Measurements from ENCODE around the gene PLEKHO2. TPM values are rescaled to one million over a fixed set of nuclear protein-coding genes. Genes with fewer than 3 reads are reported as not detected.

Gene PLEKHO2
- total and polyA plus RNA-seq, 2 experiments from 2014 or later: 30.7 to 35.3 TPM

DNA sequence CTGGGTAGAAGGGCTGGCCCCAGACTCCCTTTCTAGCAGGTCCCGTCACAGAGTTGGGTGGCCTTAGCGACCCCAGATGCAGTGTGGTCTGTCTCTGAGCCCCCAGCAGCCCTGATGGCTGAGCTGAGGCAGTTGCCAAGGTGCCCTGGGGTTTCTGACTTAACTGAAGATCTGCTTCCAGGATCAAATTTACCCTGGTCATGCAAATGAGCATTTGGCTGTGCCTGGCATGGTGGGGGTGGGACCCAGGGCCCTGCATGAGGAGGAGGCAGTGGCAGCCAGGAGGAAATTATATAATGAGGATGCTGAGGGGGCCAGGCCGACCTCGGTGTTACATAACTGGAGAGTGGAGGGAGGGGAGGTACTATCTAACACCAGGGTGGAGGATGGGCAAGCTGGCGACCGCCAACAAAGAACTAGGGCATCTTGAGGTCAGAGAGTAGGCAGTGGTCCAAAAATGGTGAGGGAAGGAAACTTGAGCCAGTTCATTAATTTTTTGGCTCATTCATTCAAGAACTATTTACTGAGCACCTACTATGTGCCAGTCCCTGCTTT is 16.4 kb downstream of the PLEKHO2 start:
- peaks cover 20% of the 10 kb centered on the region; the same call in 1 of the 2 replicates for H3F3A ChIP-seq (ENCODE audit: insufficient read depth)

DNA sequence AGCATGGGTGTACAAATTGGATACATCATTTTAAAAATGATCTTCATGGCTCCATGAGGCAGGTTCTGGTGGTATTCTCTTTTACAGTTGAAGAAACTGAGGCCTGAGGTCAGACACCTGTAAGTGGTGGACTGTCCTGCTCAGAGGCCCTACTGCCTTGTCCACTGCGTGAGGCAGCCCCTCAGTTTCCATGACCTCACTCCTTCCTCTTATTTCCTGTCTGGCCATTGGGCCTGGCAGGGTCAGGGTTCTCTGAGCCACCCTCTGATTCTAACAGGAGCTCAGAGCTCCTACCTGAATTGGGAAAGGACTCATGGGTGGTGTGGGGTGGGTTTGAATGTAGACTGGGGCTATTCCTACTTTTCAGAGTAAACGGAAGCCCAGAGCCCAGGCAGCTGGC is 17.5 kb downstream of the PLEKHO2 start:
- no peak overlapping the region for H3K4me3 ChIP-seq
- 84 to 88% methylated on average over 2 of the region's 2 CpGs for WGBS, 2 experiments (ENCODE audit: low coverage in 1 of 2, low lambda C conversion rate in 2 of 2, missing lambda C conversion rate in 2 of 2)
- H3K36me3 ChIP-seq (ENCODE audit: low read depth): peaks cover 14% of the 10 kb centered on the region; the same call in 1 of the 2 replicates
- no peaks in the 10 kb centered on the region for H4K20me1 ChIP-seq (ENCODE audit: insufficient read depth)
- H3K4me1 ChIP-seq (ENCODE audit: insufficient read depth): peaks cover 41% of the 10 kb centered on the region
- no peaks in the 10 kb centered on the region for H3K9me3 ChIP-seq (ENCODE audit: low read depth)
- H3K79me2 ChIP-seq (ENCODE audit: insufficient read depth): peaks cover 83% of the 10 kb centered on the region
- no peaks in the 10 kb centered on the region for H3K27me3 ChIP-seq (replicated peaks; ENCODE audit: insufficient read depth)
- in situ Hi-C loops (cut with MboI): no loop called here
- H3F3A ChIP-seq (ENCODE audit: insufficient read depth): peaks cover 20% of the 10 kb centered on the region; the same call in 1 of the 2 replicates
- TF ChIP-seq EZH2 (IDR thresholded peaks at IDR 0.05; ENCODE audit: insufficient read depth, poor library complexity, severe bottlenecking): no peak
- no peak overlapping the region for H3K4me2 ChIP-seq (ENCODE audit: unreplicated experiment)
- DNase-seq: no peak
- no peaks in the 10 kb centered on the region for H3K9me2 ChIP-seq (ENCODE audit: insufficient read depth)
- no peak overlapping the region for H3K27ac ChIP-seq
- no peak overlapping the region for H2AFZ ChIP-seq
- no peak overlapping the region for H3K9ac ChIP-seq

More for the DNA sequence above, 16.4 kb downstream of the PLEKHO2 start:
- H3K4me2 ChIP-seq (ENCODE audit: unreplicated experiment): peak overlapping the region; percentile 33
- no peaks in the 10 kb centered on the region for H3K9me2 ChIP-seq (ENCODE audit: insufficient read depth)
- no peak overlapping the region for H2AFZ ChIP-seq
- no peaks in the 10 kb centered on the region for H3K27me3 ChIP-seq (replicated peaks; ENCODE audit: insufficient read depth)
- no peak for DNase-seq
- WGBS, 2 experiments (ENCODE audit: low coverage in 1 of 2, low lambda C conversion rate in 2 of 2, missing lambda C conversion rate in 2 of 2): 61 to 63% methylated on average over 6 of the region's 6 CpGs
- peaks cover 14% of the 10 kb centered on the region; the same call in 1 of the 2 replicates for H3K36me3 ChIP-seq (ENCODE audit: low read depth)
- H3K4me1 ChIP-seq (ENCODE audit: insufficient read depth): peaks cover 48% of the 10 kb centered on the region
- peak overlapping the region; percentile 18; the same call in 1 of the 2 replicates for H3K9ac ChIP-seq
- peaks cover 94% of the 10 kb centered on the region for H3K79me2 ChIP-seq (ENCODE audit: insufficient read depth)
- no peaks in the 10 kb centered on the region for H3K9me3 ChIP-seq (ENCODE audit: low read depth)
- peak overlapping the region; percentile 81 for H3K27ac ChIP-seq
- no peak for TF ChIP-seq EZH2 (IDR thresholded peaks at IDR 0.05; ENCODE audit: insufficient read depth, poor library complexity, severe bottlenecking)
- TF ChIP-seq EZH2phosphoT487 (IDR thresholded peaks at IDR 0.05; ENCODE audit: insufficient read depth, low read depth): no peak
- no peaks in the 10 kb centered on the region for H4K20me1 ChIP-seq (ENCODE audit: insufficient read depth)
- no peak overlapping the region for H3K4me3 ChIP-seq
- in situ Hi-C loops (cut with MboI): no loop called here

DNA sequence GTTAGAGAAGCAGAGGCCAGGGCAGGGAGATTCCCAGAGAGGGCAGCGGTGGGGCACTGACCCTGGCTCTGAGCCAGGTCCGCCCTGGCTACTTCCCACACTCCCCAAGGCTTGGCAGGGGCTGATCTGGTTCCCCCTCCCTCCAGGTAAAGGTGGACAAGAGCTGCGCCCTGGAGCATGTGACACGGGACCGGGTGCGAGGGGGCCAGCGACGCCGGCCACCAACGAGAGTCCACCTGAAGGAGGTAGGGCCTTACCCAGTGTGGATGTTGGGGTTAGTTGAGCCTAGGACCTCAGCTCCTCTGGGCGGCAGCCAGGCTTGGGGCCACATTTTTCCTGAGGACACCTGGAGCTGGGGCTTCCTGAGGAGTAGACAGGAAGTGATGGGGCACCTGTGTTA is 19.6 kb downstream of the PLEKHO2 start:
- DNase-seq: no peak
- Histone ChIP-seq H3K27ac (no peak overlapping the region), H3K9ac (no peak overlapping the region), H3K79me2 (ENCODE audit: insufficient read depth) (peaks cover 62% of the 10 kb centered on the region), H3K9me2 (ENCODE audit: insufficient read depth) (no peaks in the 10 kb centered on the region), H3F3A (ENCODE audit: insufficient read depth) (peaks cover 20% of the 10 kb centered on the region; the same call in 1 of the 2 replicates), H3K27me3 (replicated peaks; ENCODE audit: insufficient read depth) (no peaks in the 10 kb centered on the region), H3K9me3 (ENCODE audit: low read depth) (no peaks in the 10 kb centered on the region), H4K20me1 (ENCODE audit: insufficient read depth) (no peaks in the 10 kb centered on the region), H3K4me1 (ENCODE audit: insufficient read depth) (peaks cover 35% of the 10 kb centered on the region), H3K36me3 (ENCODE audit: low read depth) (peaks cover 14% of the 10 kb centered on the region; the same call in 1 of the 2 replicates), H3K4me2 (ENCODE audit: unreplicated experiment) (no peak overlapping the region), H2AFZ (no peak overlapping the region), H3K4me3 (no peak overlapping the region)
- in situ Hi-C loops (cut with MboI): no loop called here
- TF ChIP-seq EZH2phosphoT487 (IDR thresholded peaks at IDR 0.05; ENCODE audit: insufficient read depth, low read depth): no peak
- 91 to 92% methylated on average over 6 to 11 of the region's 11 CpGs for WGBS, 2 experiments (ENCODE audit: low coverage in 1 of 2, low lambda C conversion rate in 2 of 2, missing lambda C conversion rate in 2 of 2)

DNA sequence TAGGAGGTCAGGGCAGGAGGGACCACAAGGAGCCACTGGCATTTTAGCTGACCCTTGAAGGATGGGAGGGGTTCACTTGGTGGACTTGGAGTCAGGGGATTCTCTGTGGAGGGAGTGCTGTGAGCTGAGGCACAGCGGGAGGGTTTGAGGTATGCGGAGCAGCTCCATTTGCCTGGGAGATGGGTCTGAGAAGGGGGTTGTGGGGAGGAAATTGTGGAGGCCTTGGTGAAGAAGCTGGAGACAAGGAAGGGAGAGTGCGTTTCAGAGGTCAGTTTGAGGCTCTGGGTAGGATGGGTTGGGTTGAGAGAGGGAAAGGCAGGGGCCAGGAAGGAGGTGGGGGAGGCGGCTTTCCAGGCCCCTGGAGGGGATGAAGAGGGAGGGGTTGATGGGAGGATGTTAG is 20.2 kb downstream of the PLEKHO2 start:
- in situ Hi-C loops (cut with MboI): no loop called here
- TF ChIP-seq EZH2phosphoT487 (IDR thresholded peaks at IDR 0.05; ENCODE audit: insufficient read depth, low read depth) (no peak), EZH2 (IDR thresholded peaks at IDR 0.05; ENCODE audit: insufficient read depth, poor library complexity, severe bottlenecking) (no peak)
- no peak overlapping the region for H3K27ac ChIP-seq
- H4K20me1 ChIP-seq (ENCODE audit: insufficient read depth): no peaks in the 10 kb centered on the region
- no peak for DNase-seq
- H3K9me2 ChIP-seq (ENCODE audit: insufficient read depth): no peaks in the 10 kb centered on the region
- peaks cover 19% of the 10 kb centered on the region; the same call in 1 of the 2 replicates for H3F3A ChIP-seq (ENCODE audit: insufficient read depth)
- H3K4me1 ChIP-seq (ENCODE audit: insufficient read depth): peaks cover 35% of the 10 kb centered on the region
- no peak overlapping the region for H3K4me3 ChIP-seq
- no peak overlapping the region for H3K9ac ChIP-seq
- H3K79me2 ChIP-seq (ENCODE audit: insufficient read depth): peaks cover 55% of the 10 kb centered on the region
- H2AFZ ChIP-seq: no peak overlapping the region
- 86 to 88% methylated on average over 4 of the region's 4 CpGs for WGBS, 2 experiments (ENCODE audit: low coverage in 1 of 2, low lambda C conversion rate in 2 of 2, missing lambda C conversion rate in 2 of 2)
- H3K36me3 ChIP-seq (ENCODE audit: low read depth): peaks cover 14% of the 10 kb centered on the region; the same call in 1 of the 2 replicates
- H3K4me2 ChIP-seq (ENCODE audit: unreplicated experiment): no peak overlapping the region
- H3K27me3 ChIP-seq (replicated peaks; ENCODE audit: insufficient read depth): no peaks in the 10 kb centered on the region
- H3K9me3 ChIP-seq (ENCODE audit: low read depth): no peaks in the 10 kb centered on the region
